Loucy (cell line): Measurements from ENCODE around the gene GNAO1.

Experiments used
- EZH2phosphoT487 ChIP-seq: fragments of 200-600 bp; IDR thresholded peaks from 2 replicates; pipeline ENCODE4 v1.6.1; 2018; ENCODE audit warnings: antibody characterized with exemption, mild to moderate bottlenecking, moderate library complexity, borderline replicate concordance
- TF ChIP-seq, protein P1 (sequence below): fragments of 200-600 bp; sonication (generic); conservative IDR thresholded peaks from 2 replicates; pipeline ENCODE4 v1.5.1; 2014; ENCODE audit warnings: mild to moderate bottlenecking, antibody characterized with exemption, low read length

DNA sequence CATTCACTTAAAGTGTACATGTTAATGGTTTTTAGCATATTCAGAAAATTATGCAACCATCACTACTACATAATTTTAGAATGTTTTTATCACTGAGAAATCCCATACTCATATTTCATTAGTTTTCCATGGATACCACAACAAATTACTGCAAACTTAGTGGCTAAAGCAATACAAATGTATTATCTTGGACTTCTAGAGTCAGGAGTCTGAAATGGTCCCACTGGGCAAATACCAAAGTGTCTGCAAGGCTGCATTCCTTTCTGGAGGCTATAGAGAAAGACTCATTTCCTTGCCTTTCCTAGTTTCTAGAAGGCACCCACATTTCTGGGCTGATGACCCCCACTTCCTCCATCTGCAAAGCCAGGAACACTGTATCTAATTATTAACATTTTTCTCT lies 16.9 kb upstream of the GNAO1 start:
- no peak for TF ChIP-seq EZH2phosphoT487
- TF ChIP-seq, protein P1, sequence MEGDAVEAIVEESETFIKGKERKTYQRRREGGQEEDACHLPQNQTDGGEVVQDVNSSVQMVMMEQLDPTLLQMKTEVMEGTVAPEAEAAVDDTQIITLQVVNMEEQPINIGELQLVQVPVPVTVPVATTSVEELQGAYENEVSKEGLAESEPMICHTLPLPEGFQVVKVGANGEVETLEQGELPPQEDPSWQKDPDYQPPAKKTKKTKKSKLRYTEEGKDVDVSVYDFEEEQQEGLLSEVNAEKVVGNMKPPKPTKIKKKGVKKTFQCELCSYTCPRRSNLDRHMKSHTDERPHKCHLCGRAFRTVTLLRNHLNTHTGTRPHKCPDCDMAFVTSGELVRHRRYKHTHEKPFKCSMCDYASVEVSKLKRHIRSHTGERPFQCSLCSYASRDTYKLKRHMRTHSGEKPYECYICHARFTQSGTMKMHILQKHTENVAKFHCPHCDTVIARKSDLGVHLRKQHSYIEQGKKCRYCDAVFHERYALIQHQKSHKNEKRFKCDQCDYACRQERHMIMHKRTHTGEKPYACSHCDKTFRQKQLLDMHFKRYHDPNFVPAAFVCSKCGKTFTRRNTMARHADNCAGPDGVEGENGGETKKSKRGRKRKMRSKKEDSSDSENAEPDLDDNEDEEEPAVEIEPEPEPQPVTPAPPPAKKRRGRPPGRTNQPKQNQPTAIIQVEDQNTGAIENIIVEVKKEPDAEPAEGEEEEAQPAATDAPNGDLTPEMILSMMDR = no peak
